NB4 (cell line): ENCODE results near the gene MYO6.

Source experiments
- DNase-seq: peaks from one replicate; pipeline ENCODE4 v3.0.0; 2010; ENCODE audit warnings: low read depth
- H3K4me3 ChIP-seq: one replicate; pipeline ENCODE4 v1.5.1; 2011; ENCODE audit warnings: mild to moderate bottlenecking, low read depth, low read length, moderate library complexity
- CTCF ChIP-seq: IDR thresholded peaks from one replicate; pipeline ENCODE4 v1.5.1; 2012; ENCODE audit warnings: low read depth, low read length
- MAX ChIP-seq: IDR thresholded peaks from 2 replicates; pipeline ENCODE4 v1.6.1; 2011; ENCODE audit warnings: low read depth, low read length
- MYC ChIP-seq: IDR thresholded peaks from 2 replicates; pipeline ENCODE4 v1.6.1; 2011; ENCODE audit warnings: low read depth, low read length
- POLR2A ChIP-seq: IDR thresholded peaks from 2 replicates; pipeline ENCODE4 v1.6.1; 2011; ENCODE audit warnings: mild to moderate bottlenecking; ENCODE audit not compliant: insufficient read length; ENCODE audit errors: extremely low read depth

The MYO6 gene

GRCh38 chr6:75819776-75820487 is 70.9 kb downstream of the MYO6 start:
- no peak for DNase-seq
- TF ChIP-seq POLR2A (no peak), MYC (no peak), CTCF (no peak), MAX (no peak)
- H3K4me3 ChIP-seq, result no peak overlapping the region

DNA sequence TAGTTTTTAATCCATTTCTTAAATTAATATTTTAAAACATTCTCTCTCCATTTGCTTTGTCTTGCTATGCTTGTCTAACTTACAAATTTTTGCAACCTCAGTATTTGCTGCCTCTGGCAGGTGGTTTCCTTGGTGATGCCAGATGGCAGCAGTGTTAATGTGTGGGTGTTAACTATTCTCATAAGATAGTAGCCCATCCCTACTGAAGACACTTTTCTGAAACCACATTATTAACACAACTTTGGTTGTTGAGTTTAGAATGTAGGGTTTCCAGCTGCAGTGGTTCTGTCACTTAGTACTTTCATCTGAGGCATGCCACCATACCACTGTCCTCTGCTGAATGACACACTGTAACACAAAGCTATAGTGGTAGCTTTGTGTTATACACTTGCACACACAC is 75.1 kb downstream of the MYO6 start:
- no peak overlapping the region for H3K4me3 ChIP-seq
- no peak for TF ChIP-seq POLR2A
- no peak for TF ChIP-seq MAX
- no peak for TF ChIP-seq MYC
- TF ChIP-seq CTCF, result no peak
- DNase-seq, result no peak

DNA sequence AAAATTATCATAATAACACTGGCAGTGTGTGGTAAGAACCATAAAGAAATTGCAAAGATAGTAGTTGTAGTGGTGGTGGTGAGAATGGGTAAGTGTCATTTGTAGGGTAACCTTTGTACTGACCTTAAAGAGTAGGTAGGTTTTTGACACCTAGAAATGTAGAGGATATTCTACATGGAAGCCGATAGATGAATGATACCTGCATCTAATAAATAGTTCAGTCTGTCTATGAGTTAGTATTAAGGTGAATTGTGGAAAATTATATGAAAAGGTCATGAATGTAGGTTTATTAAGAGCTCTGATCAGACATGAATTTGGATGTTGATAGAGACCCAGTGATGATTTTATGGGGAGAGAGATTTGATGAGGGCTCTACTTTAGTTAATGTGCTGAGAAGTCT is 78.1 kb downstream of the MYO6 start:
- H3K4me3 ChIP-seq, result no peak overlapping the region
- DNase-seq, result no peak
- TF ChIP-seq MAX (no peak), CTCF (no peak)

GRCh38 chr6:75830959-75831885 is 82.2 kb downstream of the MYO6 start:
- no peak for DNase-seq
- TF ChIP-seq POLR2A (no peak), CTCF (no peak), MYC (no peak), MAX (no peak)

GRCh38 chr6:75834447-75834846 is 85.4 kb downstream of the MYO6 start:
- no peak for DNase-seq
- no peak for TF ChIP-seq CTCF
- TF ChIP-seq MYC, result no peak
- TF ChIP-seq POLR2A, result no peak
- no peak for TF ChIP-seq MAX
- H3K4me3 ChIP-seq, result no peak overlapping the region

More at GRCh38 chr6:75830959-75831885, 82.2 kb downstream of the MYO6 start:
- no peak overlapping the region for H3K4me3 ChIP-seq
